Ishikawa (cell line): ENCODE measurements around the gene BASP1.

Source experiments
- EP300 ChIP-seq: IDR thresholded peaks from 2 replicates; pipeline ENCODE4 v1.6.1; 2012; ENCODE audit warnings: borderline replicate concordance
- FOXM1 ChIP-seq: IDR thresholded peaks from 2 replicates; pipeline ENCODE4 v1.6.1; 2012; ENCODE audit warnings: low read depth, borderline replicate concordance
- MAX ChIP-seq: IDR thresholded peaks from 2 replicates; pipeline ENCODE4 v1.6.1; 2012
- RAD21 ChIP-seq: IDR thresholded peaks from 2 replicates; pipeline ENCODE4 v1.6.1; 2012; ENCODE audit warnings: low read depth
- TAF1 ChIP-seq: IDR thresholded peaks from 2 replicates; pipeline ENCODE4 v1.6.1; 2012; ENCODE audit warnings: low read depth, mild to moderate bottlenecking
- TEAD4 ChIP-seq: IDR thresholded peaks from 2 replicates; pipeline ENCODE4 v1.6.1; 2012
- ZBTB7A ChIP-seq: IDR thresholded peaks from 2 replicates; pipeline ENCODE4 v1.6.1; 2012; ENCODE audit warnings: low read depth
- TF ChIP-seq, protein P1 (sequence below): IDR thresholded peaks from 2 replicates; pipeline ENCODE4 v1.6.1; 2012; ENCODE audit warnings: low read depth, mild to moderate bottlenecking

DNA sequence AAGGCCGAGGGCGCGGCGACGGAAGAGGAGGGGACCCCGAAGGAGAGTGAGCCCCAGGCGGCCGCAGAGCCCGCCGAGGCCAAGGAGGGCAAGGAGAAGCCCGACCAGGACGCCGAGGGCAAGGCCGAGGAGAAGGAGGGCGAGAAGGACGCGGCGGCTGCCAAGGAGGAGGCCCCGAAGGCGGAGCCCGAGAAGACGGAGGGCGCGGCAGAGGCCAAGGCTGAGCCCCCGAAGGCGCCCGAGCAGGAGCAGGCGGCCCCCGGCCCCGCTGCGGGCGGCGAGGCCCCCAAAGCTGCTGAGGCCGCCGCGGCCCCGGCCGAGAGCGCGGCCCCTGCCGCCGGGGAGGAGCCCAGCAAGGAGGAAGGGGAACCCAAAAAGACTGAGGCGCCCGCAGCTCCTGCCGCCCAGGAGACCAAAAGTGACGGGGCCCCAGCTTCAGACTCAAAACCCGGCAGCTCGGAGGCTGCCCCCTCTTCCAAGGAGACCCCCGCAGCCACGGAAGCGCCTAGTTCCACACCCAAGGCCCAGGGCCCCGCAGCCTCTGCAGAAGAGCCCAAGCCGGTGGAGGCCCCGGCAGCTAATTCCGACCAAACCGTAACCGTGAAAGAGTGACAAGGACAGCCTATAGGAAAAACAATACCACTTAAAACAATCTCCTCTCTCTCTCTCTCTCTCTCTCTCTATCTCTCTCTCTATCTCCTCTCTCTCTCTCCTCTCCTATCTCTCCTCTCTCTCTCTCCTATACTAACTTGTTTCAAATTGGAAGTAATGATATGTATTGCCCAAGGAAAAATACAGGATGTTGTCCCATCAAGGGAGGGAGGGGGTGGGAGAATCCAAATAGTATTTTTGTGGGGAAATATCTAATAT, 58.1 kb downstream of the BASP1 start:
- TF ChIP-seq FOXM1 (no peak), RAD21 (no peak), TAF1 (no peak), TEAD4 (no peak), MAX (no peak), EP300 (no peak), ZBTB7A (no peak)
- TF ChIP-seq, protein P1, sequence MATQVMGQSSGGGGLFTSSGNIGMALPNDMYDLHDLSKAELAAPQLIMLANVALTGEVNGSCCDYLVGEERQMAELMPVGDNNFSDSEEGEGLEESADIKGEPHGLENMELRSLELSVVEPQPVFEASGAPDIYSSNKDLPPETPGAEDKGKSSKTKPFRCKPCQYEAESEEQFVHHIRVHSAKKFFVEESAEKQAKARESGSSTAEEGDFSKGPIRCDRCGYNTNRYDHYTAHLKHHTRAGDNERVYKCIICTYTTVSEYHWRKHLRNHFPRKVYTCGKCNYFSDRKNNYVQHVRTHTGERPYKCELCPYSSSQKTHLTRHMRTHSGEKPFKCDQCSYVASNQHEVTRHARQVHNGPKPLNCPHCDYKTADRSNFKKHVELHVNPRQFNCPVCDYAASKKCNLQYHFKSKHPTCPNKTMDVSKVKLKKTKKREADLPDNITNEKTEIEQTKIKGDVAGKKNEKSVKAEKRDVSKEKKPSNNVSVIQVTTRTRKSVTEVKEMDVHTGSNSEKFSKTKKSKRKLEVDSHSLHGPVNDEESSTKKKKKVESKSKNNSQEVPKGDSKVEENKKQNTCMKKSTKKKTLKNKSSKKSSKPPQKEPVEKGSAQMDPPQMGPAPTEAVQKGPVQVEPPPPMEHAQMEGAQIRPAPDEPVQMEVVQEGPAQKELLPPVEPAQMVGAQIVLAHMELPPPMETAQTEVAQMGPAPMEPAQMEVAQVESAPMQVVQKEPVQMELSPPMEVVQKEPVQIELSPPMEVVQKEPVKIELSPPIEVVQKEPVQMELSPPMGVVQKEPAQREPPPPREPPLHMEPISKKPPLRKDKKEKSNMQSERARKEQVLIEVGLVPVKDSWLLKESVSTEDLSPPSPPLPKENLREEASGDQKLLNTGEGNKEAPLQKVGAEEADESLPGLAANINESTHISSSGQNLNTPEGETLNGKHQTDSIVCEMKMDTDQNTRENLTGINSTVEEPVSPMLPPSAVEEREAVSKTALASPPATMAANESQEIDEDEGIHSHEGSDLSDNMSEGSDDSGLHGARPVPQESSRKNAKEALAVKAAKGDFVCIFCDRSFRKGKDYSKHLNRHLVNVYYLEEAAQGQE = no peak
